Measurements from ENCODE around the gene TASP1. TPM values are rescaled to one million over a fixed set of nuclear protein-coding genes. Genes with fewer than 3 reads are reported as not detected.

The TASP1 gene
- total and polyA plus RNA-seq, 4 experiments from 2014 or later, result 15.1 to 18.2 (median 16.1) TPM

DNA sequence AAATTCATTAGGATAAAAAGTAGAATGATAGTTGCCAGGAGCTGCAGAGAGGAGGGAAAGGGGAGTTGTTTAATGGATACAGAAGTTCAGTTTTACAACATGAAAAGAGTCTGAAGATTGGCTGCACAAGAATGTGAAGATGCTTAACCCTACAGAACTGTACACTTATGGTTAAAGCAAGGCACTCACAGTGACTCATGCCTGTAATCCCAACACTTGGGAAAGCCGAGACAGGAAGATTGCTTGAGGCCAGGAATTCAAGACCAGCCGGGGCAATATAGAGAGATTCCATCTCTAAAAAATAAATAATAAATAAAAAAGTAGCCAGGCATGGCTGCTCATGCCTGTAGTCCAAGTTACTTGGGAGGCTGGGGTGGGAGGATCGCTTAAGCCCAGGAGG lies 174.0 kb downstream of the TASP1 start:
- no peaks in the 10 kb centered on the region for H3K27me3 ChIP-seq (ENCODE audit: insufficient read depth, low read length)
- no peak for DNase-seq
- H3K9me3 ChIP-seq (ENCODE audit: control insufficient read depth in 1 of 2, low read length in 2 of 2), result no peaks in the 10 kb centered on the region
- ChIA-PET CTCF (ENCODE audit: partially characterized antibody) (no interaction called here), POLR2A (ENCODE audit: partially characterized antibody) (no interaction called here)
- intact Hi-C loops (cut with micrococcal nuclease), result loop anchor here (5.0 kb wide), 1 partner anchor 83 kb away; no protein-coding TSS in a partner anchor
- Mint-ChIP-seq H3K27me3 (no peaks in the 10 kb centered on the region), H3K4me3 (no peak overlapping the region), H3K9me3 (peaks cover 0 to 2% (median 0%) of the 10 kb centered on the region in 8 donors), H3K27ac (no peak overlapping the region), H3K4me1 (peaks cover 0 to 2% (median under 1%) of the 10 kb centered on the region in 4 donors), H3K36me3 (peaks cover 12 to 29% of the 10 kb centered on the region in 2 donors)
- H3K36me3 ChIP-seq (ENCODE audit: insufficient read depth, low read length), result no peaks in the 10 kb centered on the region
- H3K27ac ChIP-seq (ENCODE audit: low read depth, low read length), result no peak overlapping the region
- no peaks in the 10 kb centered on the region for H3K4me1 ChIP-seq (ENCODE audit: insufficient read depth, low read length)
- H3K4me3 ChIP-seq (ENCODE audit: low read length in 2 of 2), result no peak overlapping the region

- Histone ChIP-seq H3K4me3 (ENCODE audit: low read length in 2 of 2) (no peak overlapping the region), H3K4me1 (ENCODE audit: insufficient read depth, low read length) (no peaks in the 10 kb centered on the region), H3K36me3 (ENCODE audit: insufficient read depth, low read length) (no peaks in the 10 kb centered on the region), H3K9me3 (ENCODE audit: control insufficient read depth in 1 of 2, low read length in 2 of 2) (no peaks in the 10 kb centered on the region), H3K27me3 (ENCODE audit: insufficient read depth, low read length) (no peaks in the 10 kb centered on the region), H3K27ac (ENCODE audit: low read depth, low read length) (no peak overlapping the region)
- H3K4me3 Mint-ChIP-seq, result no peak overlapping the region
- intact Hi-C loops (cut with micrococcal nuclease), result loop anchor here (5.0 kb wide), 1 partner anchor 85 kb away; no protein-coding TSS in a partner anchor
- no peak overlapping the region for H3K27ac Mint-ChIP-seq
- H3K4me1 Mint-ChIP-seq, result no peaks in the 10 kb centered on the region
- POLR2A ChIA-PET (ENCODE audit: partially characterized antibody), result no interaction called here
- CTCF ChIA-PET (ENCODE audit: partially characterized antibody), result interaction anchor here (1.5 to 1.9 kb wide), 2 partner anchors 9 to 309 kb away, joined by 3 to 7 read pairs; no protein-coding TSS in a partner anchor
- H3K9me3 Mint-ChIP-seq, result no peaks in the 10 kb centered on the region
- no peak for DNase-seq
- H3K36me3 Mint-ChIP-seq, result peaks cover 4 to 17% of the 10 kb centered on the region in 2 donors
- H3K27me3 Mint-ChIP-seq, result no peaks in the 10 kb centered on the region
Measured at GRCh38 chr20:13461849-13462458, 176.8 kb downstream of the TASP1 start.

GRCh38 chr20:13458860-13459451 lies 179.8 kb downstream of the TASP1 start:
- POLR2A ChIA-PET (ENCODE audit: partially characterized antibody), result no interaction called here
- Mint-ChIP-seq H3K4me1 (no peaks in the 10 kb centered on the region), H3K9me3 (no peaks in the 10 kb centered on the region), H3K36me3 (peaks cover 8 to 19% of the 10 kb centered on the region in 2 donors), H3K27me3 (no peaks in the 10 kb centered on the region), H3K4me3 (no peak overlapping the region), H3K27ac (no peak overlapping the region)
- intact Hi-C loops (cut with micrococcal nuclease), result loop anchor here (10.0 kb wide), 1 partner anchor 326 kb away; the partner anchor contains the start of genes ESF1 and NDUFAF5
- Histone ChIP-seq H3K27me3 (ENCODE audit: insufficient read depth, low read length) (no peaks in the 10 kb centered on the region), H3K36me3 (ENCODE audit: insufficient read depth, low read length) (no peaks in the 10 kb centered on the region), H3K4me1 (ENCODE audit: insufficient read depth, low read length) (no peaks in the 10 kb centered on the region), H3K4me3 (ENCODE audit: low read length in 2 of 2) (no peak overlapping the region), H3K27ac (ENCODE audit: low read depth, low read length) (no peak overlapping the region), H3K9me3 (ENCODE audit: control insufficient read depth in 1 of 2, low read length in 2 of 2) (no peaks in the 10 kb centered on the region)
- DNase-seq, result peak in 1 of 5 donors; percentile 0
- CTCF ChIA-PET (ENCODE audit: partially characterized antibody), result interaction anchor here (0.7 to 1.2 kb wide), 3 partner anchors 10 to 88 kb away, joined by 3 to 4 read pairs (median 4); no protein-coding TSS in a partner anchor

GRCh38 chr20:13457487-13457886 lies 181.2 kb downstream of the TASP1 start:
- H3K27ac ChIP-seq (ENCODE audit: low read depth, low read length), result no peak overlapping the region
- Mint-ChIP-seq H3K4me1 (no peaks in the 10 kb centered on the region), H3K36me3 (peaks cover 22 to 25% of the 10 kb centered on the region in 2 donors), H3K27me3 (no peaks in the 10 kb centered on the region), H3K27ac (no peak overlapping the region), H3K9me3 (peaks cover 0 to 3% (median 0%) of the 10 kb centered on the region in 8 donors), H3K4me3 (no peak overlapping the region)
- H3K4me1 ChIP-seq (ENCODE audit: insufficient read depth, low read length), result no peaks in the 10 kb centered on the region
- no peak overlapping the region for H3K4me3 ChIP-seq (ENCODE audit: low read length in 2 of 2)
- CTCF ChIA-PET (ENCODE audit: partially characterized antibody), result no interaction called here
- POLR2A ChIA-PET (ENCODE audit: partially characterized antibody), result no interaction called here
- no peaks in the 10 kb centered on the region for H3K36me3 ChIP-seq (ENCODE audit: insufficient read depth, low read length)
- H3K27me3 ChIP-seq (ENCODE audit: insufficient read depth, low read length), result no peaks in the 10 kb centered on the region
- no peaks in the 10 kb centered on the region for H3K9me3 ChIP-seq (ENCODE audit: control insufficient read depth in 1 of 2, low read length in 2 of 2)
- intact Hi-C loops (cut with micrococcal nuclease), result loop anchor here (10.0 kb wide), 1 partner anchor 327 kb away; the partner anchor contains the start of genes ESF1 and NDUFAF5
- no peak for DNase-seq

DNA sequence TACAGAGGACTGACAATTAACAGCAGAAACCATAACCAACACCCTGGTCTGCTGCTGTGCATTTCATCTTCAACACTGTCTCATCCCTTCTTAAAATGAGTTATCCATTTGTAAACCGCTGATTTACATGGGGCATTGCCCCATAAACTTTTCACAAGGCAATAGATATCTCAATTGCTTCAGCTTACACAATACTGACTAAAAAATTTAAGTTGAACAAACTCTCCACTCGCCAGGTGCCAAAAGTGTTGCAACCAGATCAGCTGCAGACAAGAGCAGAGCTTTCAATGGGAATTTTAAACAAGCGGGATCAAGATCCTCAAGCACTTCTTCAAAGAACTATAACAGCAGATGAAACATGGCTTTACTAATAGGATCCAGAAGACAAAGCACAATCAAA lies 183.0 kb downstream of the TASP1 start:
- H3K4me3 Mint-ChIP-seq, result no peak overlapping the region
- ChIA-PET CTCF (ENCODE audit: partially characterized antibody) (no interaction called here), POLR2A (ENCODE audit: partially characterized antibody) (no interaction called here)
- H3K27me3 Mint-ChIP-seq, result no peaks in the 10 kb centered on the region
- H3K27ac ChIP-seq (ENCODE audit: low read depth, low read length), result no peak overlapping the region
- H3K4me3 ChIP-seq (ENCODE audit: low read length in 2 of 2), result no peak overlapping the region
- intact Hi-C loops (cut with micrococcal nuclease), result loop anchor here (10.0 kb wide), 1 partner anchor 329 kb away; the partner anchor contains the start of genes ESF1 and NDUFAF5
- peaks cover 29 to 34% of the 10 kb centered on the region in 2 donors for H3K36me3 Mint-ChIP-seq
- H3K27me3 ChIP-seq (ENCODE audit: insufficient read depth, low read length), result no peaks in the 10 kb centered on the region
- no peak overlapping the region for H3K27ac Mint-ChIP-seq
- no peaks in the 10 kb centered on the region for H3K9me3 ChIP-seq (ENCODE audit: control insufficient read depth in 1 of 2, low read length in 2 of 2)
- H3K9me3 Mint-ChIP-seq, result peaks cover 0 to 3% (median 0%) of the 10 kb centered on the region in 8 donors
- no peaks in the 10 kb centered on the region for H3K4me1 ChIP-seq (ENCODE audit: insufficient read depth, low read length)
- no peaks in the 10 kb centered on the region for H3K36me3 ChIP-seq (ENCODE audit: insufficient read depth, low read length)
- no peak for DNase-seq
- no peaks in the 10 kb centered on the region for H3K4me1 Mint-ChIP-seq

DNA sequence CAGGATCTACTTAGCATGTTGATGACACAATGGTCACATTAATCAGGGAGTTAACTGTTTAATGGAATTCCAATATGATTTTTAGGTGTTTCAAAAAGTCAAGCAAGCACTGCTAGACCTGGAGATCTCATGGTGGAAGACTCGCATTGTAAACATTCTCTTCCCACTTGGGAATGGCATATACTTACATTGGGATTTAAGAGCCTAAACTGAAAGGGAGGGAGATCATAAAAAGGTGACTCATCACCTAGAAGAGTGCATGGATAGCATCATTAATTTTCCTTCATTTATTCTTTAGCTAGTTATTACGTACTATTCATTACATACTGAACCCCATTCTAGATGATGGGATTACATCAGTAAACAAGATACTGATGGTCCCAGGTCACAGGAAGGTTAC lies 185.4 kb downstream of the TASP1 start:
- peaks cover 0 to 3% (median 0%) of the 10 kb centered on the region in 8 donors for H3K9me3 Mint-ChIP-seq
- intact Hi-C loops (cut with micrococcal nuclease), result loop anchor here (10.0 kb wide), 1 partner anchor 331 kb away; the partner anchor contains the start of genes ESF1 and NDUFAF5
- H3K9me3 ChIP-seq (ENCODE audit: control insufficient read depth in 1 of 2, low read length in 2 of 2), result no peaks in the 10 kb centered on the region
- no peaks in the 10 kb centered on the region for H3K27me3 ChIP-seq (ENCODE audit: insufficient read depth, low read length)
- peaks cover 35 to 39% of the 10 kb centered on the region in 2 donors for H3K36me3 Mint-ChIP-seq
- no peaks in the 10 kb centered on the region for H3K4me1 ChIP-seq (ENCODE audit: insufficient read depth, low read length)
- no peak overlapping the region for H3K27ac ChIP-seq (ENCODE audit: low read depth, low read length)
- no peak for DNase-seq
- POLR2A ChIA-PET (ENCODE audit: partially characterized antibody), result no interaction called here
- CTCF ChIA-PET (ENCODE audit: partially characterized antibody), result interaction anchor here (2.5 kb wide), 1 partner anchor 9 kb away, joined by 7 read pairs; no protein-coding TSS in a partner anchor
- no peaks in the 10 kb centered on the region for H3K27me3 Mint-ChIP-seq
- H3K4me3 ChIP-seq (ENCODE audit: low read length in 2 of 2), result no peak overlapping the region
- no peaks in the 10 kb centered on the region for H3K4me1 Mint-ChIP-seq
- no peak overlapping the region for H3K27ac Mint-ChIP-seq
- H3K4me3 Mint-ChIP-seq, result no peak overlapping the region
- no peaks in the 10 kb centered on the region for H3K36me3 ChIP-seq (ENCODE audit: insufficient read depth, low read length)

DNA sequence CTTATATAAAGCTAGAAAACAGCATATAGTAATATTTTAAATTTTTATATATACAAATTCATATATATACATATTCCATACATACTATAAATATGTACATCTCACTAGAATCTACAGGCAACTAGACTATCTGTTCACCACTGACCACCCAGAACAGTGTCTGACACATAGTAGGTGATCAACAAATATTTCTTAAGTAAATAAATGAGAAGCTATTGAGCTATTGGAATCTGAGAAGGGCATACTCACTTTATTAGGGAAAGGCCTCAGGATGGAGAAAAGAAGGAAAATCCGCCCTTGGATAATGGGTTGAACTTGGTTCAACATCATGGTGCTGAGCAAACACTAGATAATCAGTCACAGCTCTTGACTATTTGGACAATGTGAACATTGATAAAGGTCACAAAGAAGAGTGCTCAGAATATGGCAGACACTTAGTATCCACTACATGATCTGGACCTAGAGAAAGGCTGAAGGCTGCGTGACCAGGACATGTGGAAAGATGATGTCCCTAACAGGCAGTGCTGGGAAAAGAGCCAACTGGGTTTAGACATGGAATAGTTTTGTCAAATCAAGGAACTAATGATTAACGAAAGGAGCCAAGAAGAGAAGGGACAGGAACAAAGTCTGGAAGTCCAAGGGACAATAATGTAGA lies 186.1 kb downstream of the TASP1 start:
- ChIA-PET POLR2A (ENCODE audit: partially characterized antibody) (interaction anchor here (0.7 kb wide), 1 partner anchor 25 kb away, joined by 3 read pairs; no protein-coding TSS in a partner anchor), CTCF (ENCODE audit: partially characterized antibody) (interaction anchor here (2.5 kb wide), 1 partner anchor 9 kb away, joined by 7 read pairs; no protein-coding TSS in a partner anchor)
- Mint-ChIP-seq H3K27me3 (no peaks in the 10 kb centered on the region), H3K4me1 (no peaks in the 10 kb centered on the region), H3K9me3 (peaks cover 0 to 3% (median 0%) of the 10 kb centered on the region in 8 donors), H3K36me3 (peaks cover 35 to 39% of the 10 kb centered on the region in 2 donors), H3K4me3 (no peak overlapping the region), H3K27ac (no peak overlapping the region)
- intact Hi-C loops (cut with micrococcal nuclease), result loop anchor here (10.0 kb wide), 1 partner anchor 332 kb away; the partner anchor contains the start of genes ESF1 and NDUFAF5
- DNase-seq, result no peak
- H3K4me3 ChIP-seq (ENCODE audit: low read length in 2 of 2), result no peak overlapping the region
- H3K36me3 ChIP-seq (ENCODE audit: insufficient read depth, low read length), result no peaks in the 10 kb centered on the region
- H3K27me3 ChIP-seq (ENCODE audit: insufficient read depth, low read length), result no peaks in the 10 kb centered on the region
- H3K9me3 ChIP-seq (ENCODE audit: control insufficient read depth in 1 of 2, low read length in 2 of 2), result no peaks in the 10 kb centered on the region
- no peaks in the 10 kb centered on the region for H3K4me1 ChIP-seq (ENCODE audit: insufficient read depth, low read length)
- H3K27ac ChIP-seq (ENCODE audit: low read depth, low read length), result no peak overlapping the region

All from CD4-positive, alpha-beta memory T cell (primary cell).